ENCODE results near the gene HAGHL. TPM values are rescaled to one million over a fixed set of nuclear protein-coding genes. Genes with fewer than 3 reads are reported as not detected.

Gene HAGHL
- total and polyA plus RNA-seq, 2 donors (not counting 3 experiments of a cell fraction or from before 2014, with no cell fraction given): 6.3 to 6.8 TPM

DNA sequence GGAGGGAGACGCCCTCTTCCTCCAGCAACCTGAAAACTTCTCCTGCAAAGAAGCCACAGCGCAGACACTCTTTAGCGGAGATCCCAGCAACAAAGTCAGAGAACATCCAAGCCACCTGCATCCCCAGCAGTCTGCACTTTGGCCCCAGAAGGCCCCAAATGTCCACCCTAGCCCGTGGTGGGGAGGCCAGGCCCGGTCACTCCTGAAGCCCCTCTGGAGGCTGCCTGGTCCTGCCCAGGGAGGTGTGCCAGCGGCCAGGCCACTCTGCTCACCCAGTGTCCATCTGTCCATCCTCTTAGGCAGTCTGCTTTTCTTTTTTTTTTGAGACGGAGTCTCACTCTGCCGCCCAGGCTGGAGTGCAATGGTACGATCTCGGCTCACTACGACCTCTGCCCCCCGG, 5.4 kb downstream of the HAGHL start:
- H3K4me2 ChIP-seq (ENCODE audit: insufficient read depth, low read length): no peak overlapping the region
- no peak overlapping the region for H2AFZ ChIP-seq (ENCODE audit: low read depth, low read length)
- POLR2A ChIA-PET: no interaction called here
- peaks cover 9% of the 10 kb centered on the region for H3K4me1 ChIP-seq (ENCODE audit: control insufficient read depth, extremely low read depth, insufficient read depth, low read length)
- FAIRE-seq (no peak), DNase-seq (ENCODE audit: low read depth, low spot score) (no peak)
- peaks cover 7 to 35% of the 10 kb centered on the region in 2 experiments for H3K36me3 ChIP-seq (ENCODE audit: control insufficient read depth in 2 of 2, extremely low read depth in 1 of 2, insufficient read depth in 2 of 2, low read length in 2 of 2)
- H3K27me3 ChIP-seq (ENCODE audit: control insufficient read depth in 2 of 2, insufficient read depth in 2 of 2, low read length in 2 of 2): no peaks in the 10 kb centered on the region
- H3K27ac ChIP-seq (ENCODE audit: insufficient read depth, low read depth, low read length): no peak overlapping the region
- CTCF ChIA-PET: interaction anchor here (1.0 to 1.5 kb wide), 2 partner anchors 20 to 29 kb away, joined by 3 to 5 read pairs; no protein-coding TSS in a partner anchor
- no peaks in the 10 kb centered on the region for H3K9me3 ChIP-seq (replicated peaks; ENCODE audit: control insufficient read depth, insufficient read depth, low read length)
- dilution Hi-C loops (cut with MboI; ENCODE audit: extremely low pct_ligation_motif_present, low sequenced_read_pairs) (no loop called here), intact Hi-C loops (cut with micrococcal nuclease) (no loop called here)
- no peaks in the 10 kb centered on the region for H4K20me1 ChIP-seq (replicated peaks; ENCODE audit: control insufficient read depth, extremely low read depth, insufficient read depth, low read length)
- no TSS peak for BruUV-seq (replicated peaks)
- no peaks in the 10 kb centered on the region for H3K79me2 ChIP-seq (ENCODE audit: control insufficient read depth, insufficient read depth, low read length)
- H3K9ac ChIP-seq (replicated peaks; ENCODE audit: extremely low read depth, insufficient read depth, low read length): no peak overlapping the region
- no peak overlapping the region for H3K4me3 ChIP-seq (replicated peaks in 1 of 3; ENCODE audit: insufficient read depth in 1 of 3, low read depth in 1 of 3, low read length in 3 of 3)
- no peaks in the 10 kb centered on the region for H3K9me1 ChIP-seq (replicated peaks; ENCODE audit: control insufficient read depth, extremely low read depth, insufficient read depth, low read length)
- TF ChIP-seq MAX (IDR thresholded peaks at IDR 0.05; ENCODE audit: insufficient read depth, insufficient read length): no peak
- TF ChIP-seq EZH2 (IDR thresholded peaks at IDR 0.05; ENCODE audit: borderline replicate concordance, low read depth, low read length, severe bottlenecking): no peak
- TF ChIP-seq POLR2AphosphoS5 (IDR thresholded peaks at IDR 0.05; ENCODE audit: insufficient read depth, low read depth, low read length): no peak
- no peak for TF ChIP-seq GATA2 (IDR thresholded peaks at IDR 0.05; ENCODE audit: insufficient read depth, insufficient read length, low read depth, low read length)
- no peak for TF ChIP-seq CTCF (IDR thresholded peaks at IDR 0.05; ENCODE audit: extremely low read depth in 1 of 2, insufficient read depth in 1 of 2, low read depth in 1 of 2, low read length in 2 of 2)
- no peak for TF ChIP-seq POLR2A (IDR thresholded peaks at IDR 0.05; ENCODE audit: low read depth, low read length)
- TF ChIP-seq MYC (IDR thresholded peaks at IDR 0.05; ENCODE audit: low read depth, low read length): no peak
- TF ChIP-seq FOS (IDR thresholded peaks at IDR 0.05; ENCODE audit: borderline replicate concordance, insufficient read depth, low read length): no peak
- no peak for TF ChIP-seq JUN (IDR thresholded peaks at IDR 0.05; ENCODE audit: borderline replicate concordance, insufficient read depth, insufficient read length, low read depth)
